ENCODE data around the gene SUPV3L1. TPM values are rescaled to one million over a fixed set of nuclear protein-coding genes. Genes with fewer than 3 reads are reported as not detected.
"Not testable (repeated sequence)": the region's sequence is repeated elsewhere in the genome, so short reads cannot be mapped to it uniquely, and the experiment has no call there.

SUPV3L1 gene
- polyA plus RNA-seq = 10 to 100 TPM; 13.6 to 37.1 (median 29.4) TPM

DNA sequence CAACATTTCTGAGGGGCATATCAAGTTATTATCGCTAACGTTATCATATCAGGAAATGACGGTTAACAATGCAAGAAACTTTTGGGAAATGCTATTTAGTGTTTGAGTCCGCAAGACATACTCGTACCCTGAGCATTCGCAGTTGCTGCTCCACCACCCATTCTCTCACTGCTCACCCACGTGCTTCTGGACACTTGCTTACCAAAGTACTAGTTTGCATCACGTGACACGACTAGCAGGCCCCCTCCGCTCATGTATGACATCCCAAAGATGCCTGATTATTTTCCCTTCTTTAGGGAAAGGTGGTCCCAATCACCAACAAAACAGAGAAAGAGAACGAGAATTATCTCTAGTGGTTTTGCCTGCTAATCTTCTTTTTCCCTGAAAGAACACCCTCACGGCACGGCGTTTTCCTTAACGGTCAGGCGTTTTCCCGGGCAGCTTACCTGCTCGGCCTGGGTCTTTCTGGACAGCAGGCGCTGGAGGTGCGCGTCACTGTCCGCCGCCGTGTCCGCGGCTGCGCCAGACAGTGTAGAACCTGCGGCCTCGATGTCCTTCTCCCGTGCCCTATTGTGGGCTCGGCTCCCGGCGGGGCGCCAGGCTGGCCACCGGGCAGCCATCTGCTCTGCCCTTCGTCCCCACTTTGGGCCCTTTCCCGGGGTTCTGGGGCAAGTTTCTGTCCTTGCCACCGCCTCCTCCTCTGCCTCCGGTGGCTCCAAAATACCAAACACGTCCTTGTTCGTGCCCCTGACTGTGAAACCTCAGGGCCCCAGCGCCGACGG lies at the start of gene SUPV3L1:
Gene SUPV3L1 (plus strand): TSS at position 492 of the 782 bp plus-strand sequence. CDS start 58 bp downstream, at position 550.
- 0 to 1% (median 0%) methylated on average over 44 of the region's 44 CpGs for WGBS, 3 donors
- no peak within 1 kb of the TSS for H3K27ac ChIP-seq (ENCODE audit: low read depth, low read length)

DNA sequence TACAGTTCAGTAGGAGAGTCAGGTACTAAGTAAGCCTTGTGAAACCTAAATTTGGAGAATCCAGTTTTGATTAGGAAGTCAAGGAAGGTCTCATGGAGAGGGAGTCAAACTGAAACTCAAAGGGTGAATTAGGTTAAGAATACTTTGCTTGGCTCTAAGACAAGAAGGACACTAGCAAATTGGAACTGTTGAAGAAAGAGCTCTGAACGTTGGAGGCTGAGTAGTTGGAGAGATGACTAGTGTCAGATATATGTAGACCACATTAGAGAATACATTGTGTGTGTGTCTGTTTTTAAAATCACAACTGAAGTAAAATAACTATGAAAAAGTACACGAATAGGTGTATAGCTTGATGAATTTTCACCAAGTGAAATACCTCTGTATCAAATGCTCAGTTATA lies 49.8 kb upstream of the SUPV3L1 start:
- 51 to 56% (median 54%) methylated on average over 2 of the region's 2 CpGs for WGBS, 3 donors
- H3K27ac ChIP-seq (ENCODE audit: low read depth, low read length) = no peak overlapping the region

DNA sequence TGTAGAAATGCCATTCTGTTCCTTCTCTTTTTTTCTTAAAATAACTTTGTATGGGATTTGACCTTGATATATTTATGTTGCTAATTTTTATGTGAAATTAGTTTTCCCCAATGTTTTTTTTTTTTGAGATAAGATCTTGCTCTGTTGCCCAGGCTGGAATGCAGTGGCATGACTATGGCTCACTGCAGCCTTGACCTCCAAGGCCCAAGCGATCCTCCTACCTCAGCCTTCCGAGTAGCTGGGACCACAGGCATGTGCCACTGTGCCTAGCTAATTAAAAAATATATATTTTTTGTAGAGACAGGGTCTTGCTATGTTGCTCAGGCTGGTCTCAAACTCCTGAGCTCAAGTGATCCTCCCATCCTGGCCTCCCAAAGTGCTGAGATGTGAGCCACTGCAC lies 40.1 kb upstream of the SUPV3L1 start:
- 88 to 96% (median 94%) methylated on average over 2 of the region's 2 CpGs for WGBS, 3 donors
- no peak overlapping the region for H3K27ac ChIP-seq (ENCODE audit: low read depth, low read length)

DNA sequence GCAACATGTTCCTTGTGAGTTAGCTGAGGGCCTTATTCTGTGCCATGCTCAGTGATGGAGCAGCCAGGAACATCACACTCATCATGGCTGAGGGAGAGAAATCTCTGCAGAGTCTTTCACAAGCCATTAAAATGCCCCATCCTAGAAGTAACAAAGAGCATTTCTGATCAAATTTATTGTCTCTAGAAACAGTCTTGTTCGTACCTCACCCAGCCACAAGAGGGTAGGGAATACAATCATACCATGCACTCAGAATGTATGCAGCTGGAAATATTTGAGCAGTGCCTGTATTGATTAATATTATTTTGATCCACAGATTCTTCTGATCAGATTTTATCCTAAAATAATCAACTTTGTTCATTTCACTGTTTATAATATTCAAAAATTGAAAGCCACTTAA lies 38.7 kb upstream of the SUPV3L1 start:
- 70 to 84% (median 71%) methylated on average over 1 of the region's 1 CpG for WGBS, 3 donors
- H3K27ac ChIP-seq (ENCODE audit: low read depth, low read length) = no peak overlapping the region

DNA sequence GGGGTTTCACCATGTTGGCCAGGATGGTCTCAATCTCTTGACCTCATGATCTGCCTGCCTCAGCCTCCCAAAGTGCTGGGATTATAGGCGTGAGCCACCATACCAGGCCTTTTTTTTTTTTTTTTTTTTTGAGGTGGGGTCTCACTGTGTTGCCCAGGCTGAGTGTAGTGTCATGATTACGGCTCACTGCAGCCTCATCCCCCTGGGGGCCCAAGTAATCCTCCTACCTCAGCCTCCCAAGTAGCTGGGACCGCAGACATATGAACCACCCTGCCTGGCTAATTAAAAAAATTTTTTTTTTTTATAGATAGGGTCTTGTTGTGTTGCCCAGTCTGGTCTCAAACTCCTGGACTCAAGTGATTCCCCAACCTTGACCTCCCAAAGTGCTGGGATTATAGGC lies 38.0 kb upstream of the SUPV3L1 start:
- not testable (repeated sequence) for H3K27ac ChIP-seq (ENCODE audit: low read depth, low read length)
- 94 to 98% (median 95%) methylated on average over 3 of the region's 3 CpGs for WGBS, 3 donors

DNA sequence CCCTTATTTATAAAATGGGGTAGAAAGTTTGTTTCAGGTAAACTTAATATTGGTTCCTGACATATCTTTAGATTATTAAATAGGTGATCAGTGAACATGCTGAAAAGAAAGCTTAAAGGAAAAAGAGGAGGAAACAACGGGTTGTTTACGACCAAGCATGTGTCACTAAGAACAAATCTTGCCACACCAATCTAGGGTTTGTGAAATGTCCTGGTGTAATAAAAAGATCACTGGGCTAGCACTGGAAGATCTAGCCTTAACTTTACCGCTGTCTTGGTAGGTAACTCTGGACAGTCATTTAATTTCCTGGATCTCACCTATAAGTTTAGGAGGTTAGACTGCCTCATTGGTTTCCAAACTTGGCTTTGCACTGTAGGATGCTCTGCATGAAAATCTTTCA lies 37.1 kb upstream of the SUPV3L1 start:
- no peak overlapping the region for H3K27ac ChIP-seq (ENCODE audit: low read depth, low read length)
- WGBS, 3 donors = 46 to 80% (median 49%) methylated on average over 3 of the region's 3 CpGs

DNA sequence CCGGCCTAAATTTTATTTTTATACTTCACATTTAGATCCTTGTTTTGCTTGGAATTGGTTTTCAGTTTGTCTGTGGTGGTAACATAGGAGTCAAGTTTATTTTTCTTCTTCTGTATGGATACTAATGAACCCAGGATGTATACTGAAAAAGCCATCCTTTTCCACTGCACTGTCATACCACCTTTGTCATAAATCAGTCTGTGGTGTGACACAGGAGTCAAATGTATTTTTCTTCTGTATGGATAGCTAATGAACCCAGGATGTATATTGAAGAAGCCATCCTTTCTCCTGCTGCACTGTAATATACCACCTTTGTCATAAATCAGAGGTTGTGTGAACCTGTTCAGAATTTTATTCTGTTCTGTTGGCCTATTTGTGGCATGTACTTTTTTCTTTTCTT lies 34.7 kb upstream of the SUPV3L1 start:
- no peak overlapping the region for H3K27ac ChIP-seq (ENCODE audit: low read depth, low read length)
- WGBS, 3 donors = 93 to 100% (median 98%) methylated on average over 1 of the region's 1 CpG

DNA sequence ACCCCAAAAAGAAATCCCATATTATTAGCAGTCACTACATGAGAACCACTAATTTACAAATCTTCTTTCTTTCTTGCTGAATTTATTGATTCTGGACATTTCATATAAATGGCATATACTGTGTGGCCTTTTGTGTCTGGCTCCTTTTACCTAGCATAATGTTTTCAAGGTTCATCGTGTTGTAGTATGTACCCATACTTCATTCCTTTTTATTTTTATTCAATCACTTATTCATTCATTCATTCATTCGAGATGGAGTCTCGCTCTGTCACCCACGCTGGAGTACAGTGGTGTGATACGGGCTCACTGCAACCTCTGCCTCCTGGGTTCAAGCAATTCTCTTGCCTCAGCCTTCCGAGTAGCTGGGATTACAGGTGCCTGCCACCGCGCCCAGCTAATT lies 34.2 kb upstream of the SUPV3L1 start:
- H3K27ac ChIP-seq (ENCODE audit: low read depth, low read length) = no peak overlapping the region
- 93 to 98% (median 98%) methylated on average over 8 of the region's 8 CpGs for WGBS, 3 donors

DNA sequence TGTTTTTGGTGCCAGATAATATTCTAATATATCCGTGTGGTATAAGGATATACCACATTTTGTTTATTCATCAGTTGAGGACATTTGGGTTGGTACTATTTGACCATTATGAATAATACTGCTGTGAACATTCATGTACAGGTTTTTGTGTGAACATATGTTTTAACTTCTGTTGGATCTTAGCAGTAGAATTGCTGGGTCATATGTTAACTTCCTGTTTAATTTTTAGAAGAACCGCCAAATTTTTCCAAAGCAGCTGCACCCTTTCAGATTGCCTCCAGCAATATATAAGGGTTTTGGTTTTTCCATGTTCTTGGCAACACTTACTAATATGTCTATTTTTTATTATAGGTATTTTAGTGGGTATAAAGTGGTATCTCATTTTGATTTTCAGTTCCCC lies 33.3 kb upstream of the SUPV3L1 start:
- WGBS, 3 donors = 28 to 60% (median 32%) methylated on average over 2 of the region's 2 CpGs
- H3K27ac ChIP-seq (ENCODE audit: low read depth, low read length) = no peak overlapping the region

DNA sequence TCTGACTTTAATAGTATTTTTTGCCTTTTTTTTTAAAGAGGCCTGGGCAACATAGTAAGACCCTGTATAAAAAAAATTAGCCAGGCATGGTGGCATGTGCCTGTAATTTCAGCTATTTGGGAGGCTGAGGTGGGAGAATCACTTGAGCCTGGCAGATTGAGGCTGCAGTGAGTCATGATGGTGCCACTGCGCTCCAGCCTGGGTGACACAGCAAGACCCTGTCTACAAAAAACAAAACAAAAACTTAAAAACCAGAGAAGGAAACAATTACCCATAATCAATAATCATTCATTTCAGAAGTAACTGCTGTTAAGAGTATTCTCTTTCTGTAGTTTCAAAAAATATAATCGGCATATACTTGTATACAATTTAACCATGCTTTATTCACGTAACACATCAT lies 28.1 kb upstream of the SUPV3L1 start:
- WGBS, 3 donors = 96 to 98% (median 97%) methylated on average over 3 of the region's 3 CpGs

DNA sequence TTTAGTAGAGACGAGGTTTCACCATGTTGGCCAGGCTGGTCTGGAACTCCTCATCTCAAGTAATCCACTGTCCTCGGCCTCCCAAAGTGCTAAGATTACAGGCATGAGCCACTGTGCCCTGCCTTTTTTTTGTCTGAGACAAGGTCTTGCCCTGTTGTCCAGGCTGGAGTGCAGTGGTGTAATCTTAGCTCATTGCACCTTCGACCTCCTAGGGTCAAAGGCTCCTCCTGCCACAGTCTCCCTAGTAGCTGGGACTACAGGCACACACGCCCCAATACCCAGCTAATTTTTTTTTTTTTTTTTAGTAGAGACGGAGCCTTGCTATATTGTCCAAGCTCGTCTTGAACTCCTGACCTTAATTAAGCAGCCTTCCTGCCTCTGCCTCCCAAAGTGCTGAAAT lies 26.8 kb upstream of the SUPV3L1 start:
- no peak overlapping the region for H3K27ac ChIP-seq (ENCODE audit: low read depth, low read length)
- WGBS, 3 donors = 85 to 94% (median 86%) methylated on average over 6 of the region's 6 CpGs

More for the DNA sequence above, 28.1 kb upstream of the SUPV3L1 start:
- no peak overlapping the region for H3K27ac ChIP-seq (ENCODE audit: low read depth, low read length)

DNA sequence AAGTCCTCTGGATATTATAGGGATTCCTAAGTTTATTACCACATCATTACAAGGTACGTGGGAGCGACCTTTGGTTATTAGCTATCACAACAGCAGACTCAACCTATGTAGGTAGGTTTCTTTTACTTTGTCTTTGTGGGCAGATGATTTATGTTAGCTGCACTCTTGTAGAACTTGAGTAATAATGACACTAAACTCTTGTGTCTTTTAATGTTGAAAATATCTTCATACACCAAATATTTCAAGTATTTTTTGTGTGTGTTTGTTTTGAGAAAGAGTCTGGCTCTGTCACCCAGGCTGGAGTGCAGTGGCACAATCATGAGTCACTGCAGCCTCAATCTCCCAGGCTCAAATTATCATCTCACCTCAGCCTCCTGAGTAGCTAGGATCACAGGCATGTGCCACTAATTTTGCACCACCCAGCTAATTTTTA lies 19.2 kb upstream of the SUPV3L1 start:
- WGBS, 3 donors = 93 to 99% (median 98%) methylated on average over 2 of the region's 2 CpGs
- no peak overlapping the region for H3K27ac ChIP-seq (ENCODE audit: low read depth, low read length)

DNA sequence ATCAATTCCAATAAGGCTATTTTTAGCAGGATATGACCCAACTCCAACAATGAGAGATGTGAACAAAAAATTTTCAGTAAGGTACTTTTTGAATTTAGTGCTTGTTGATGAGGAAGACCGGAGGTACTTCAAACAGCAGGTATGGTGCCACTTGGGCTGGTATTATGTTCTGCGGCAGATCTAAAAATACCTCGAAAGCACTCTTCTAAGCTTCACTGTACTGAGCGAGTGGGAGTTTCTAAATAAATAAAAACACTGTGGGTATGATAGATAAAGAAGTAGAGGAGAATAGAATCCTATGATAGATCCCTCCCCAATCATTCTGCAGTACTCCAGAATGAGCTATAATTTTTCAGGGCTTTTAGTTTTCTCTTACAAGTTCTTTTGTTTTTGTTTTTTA lies 11.5 kb upstream of the SUPV3L1 start:
- H3K27ac ChIP-seq (ENCODE audit: low read depth, low read length) = no peak overlapping the region
- 92 to 100% (median 94%) methylated on average over 4 of the region's 4 CpGs for WGBS, 3 donors

DNA sequence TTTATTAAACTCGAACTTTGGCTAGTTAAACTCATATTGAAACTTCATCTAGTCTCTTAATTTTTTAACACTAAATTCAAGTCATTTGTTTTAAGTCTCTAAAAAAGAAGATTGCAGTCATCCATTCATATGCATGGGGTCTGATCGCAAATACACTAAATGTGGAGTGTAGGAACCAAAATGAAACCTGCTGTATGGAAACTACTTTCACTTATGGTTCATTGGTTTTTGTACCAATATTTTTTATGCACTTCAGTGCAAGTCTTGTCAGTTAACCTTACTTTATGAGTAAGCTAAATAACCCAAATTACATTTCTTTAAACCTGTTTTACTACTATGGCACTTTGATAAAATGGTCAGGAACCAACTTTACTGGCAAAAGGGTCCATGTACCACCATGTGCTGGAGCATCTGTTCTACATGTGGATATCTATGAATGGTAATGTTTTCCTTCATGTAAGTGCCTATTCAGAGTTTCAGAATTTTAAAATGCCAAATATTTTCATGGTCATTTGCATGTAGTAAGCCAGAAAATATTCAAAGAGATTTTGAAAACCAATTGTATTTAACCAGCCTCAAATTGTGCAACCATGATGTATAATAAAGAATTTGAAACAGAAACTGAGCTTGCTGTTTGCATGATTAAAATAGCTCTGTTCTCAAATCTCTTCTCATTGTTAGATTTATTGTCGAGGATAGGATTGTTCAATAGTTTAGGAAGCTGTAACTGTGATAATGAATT lies 7.6 kb upstream of the SUPV3L1 start:
- H3K27ac ChIP-seq (ENCODE audit: low read depth, low read length) = no peak overlapping the region
- 88 to 93% (median 92%) methylated on average over 3 of the region's 3 CpGs for WGBS, 3 donors

DNA sequence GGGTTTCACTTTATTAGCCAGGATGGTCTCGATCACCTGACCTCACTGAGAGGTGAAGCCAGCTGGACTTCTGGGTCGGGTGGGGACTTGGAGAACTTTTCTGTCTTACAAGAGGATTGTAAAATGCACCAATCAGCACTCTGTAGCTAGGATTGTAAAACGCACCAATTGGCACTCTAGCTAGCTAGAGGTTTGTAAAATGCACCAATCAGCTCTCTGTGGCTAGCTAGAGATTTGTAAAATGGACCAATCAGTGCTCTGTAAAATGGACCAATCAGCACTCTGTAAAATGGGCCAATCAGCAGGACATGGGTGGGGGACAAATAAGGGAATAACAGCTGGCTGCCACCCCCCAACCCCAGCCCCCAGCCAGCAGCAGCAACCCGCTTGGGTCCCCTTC lies 4.7 kb upstream of the SUPV3L1 start:
- WGBS, 3 donors = 70 to 92% (median 89%) methylated on average over 4 of the region's 4 CpGs
- H3K27ac ChIP-seq (ENCODE audit: low read depth, low read length) = not testable (repeated sequence)

DNA sequence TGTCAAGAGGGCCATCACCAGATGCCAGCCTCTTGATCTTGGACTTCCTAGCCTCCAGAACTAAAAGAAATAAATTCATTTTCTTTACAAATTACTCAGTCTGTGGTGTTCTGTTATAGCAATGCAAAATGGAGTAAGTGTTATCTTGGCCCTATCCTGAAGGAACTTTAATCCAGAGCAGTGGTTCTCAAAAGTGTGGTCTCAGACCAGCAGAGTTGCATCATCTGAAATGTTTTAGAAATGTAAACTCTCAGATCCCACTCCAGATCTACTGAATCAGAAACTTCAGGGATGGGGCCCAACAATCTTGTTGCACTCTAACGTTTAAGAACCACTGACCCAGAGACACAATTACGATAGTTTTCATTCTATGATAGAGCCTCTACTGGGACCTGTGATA lies 3.2 kb upstream of the SUPV3L1 start:
- WGBS, 3 donors = 70 to 88% (median 84%) methylated on average over 2 of the region's 2 CpGs

DNA sequence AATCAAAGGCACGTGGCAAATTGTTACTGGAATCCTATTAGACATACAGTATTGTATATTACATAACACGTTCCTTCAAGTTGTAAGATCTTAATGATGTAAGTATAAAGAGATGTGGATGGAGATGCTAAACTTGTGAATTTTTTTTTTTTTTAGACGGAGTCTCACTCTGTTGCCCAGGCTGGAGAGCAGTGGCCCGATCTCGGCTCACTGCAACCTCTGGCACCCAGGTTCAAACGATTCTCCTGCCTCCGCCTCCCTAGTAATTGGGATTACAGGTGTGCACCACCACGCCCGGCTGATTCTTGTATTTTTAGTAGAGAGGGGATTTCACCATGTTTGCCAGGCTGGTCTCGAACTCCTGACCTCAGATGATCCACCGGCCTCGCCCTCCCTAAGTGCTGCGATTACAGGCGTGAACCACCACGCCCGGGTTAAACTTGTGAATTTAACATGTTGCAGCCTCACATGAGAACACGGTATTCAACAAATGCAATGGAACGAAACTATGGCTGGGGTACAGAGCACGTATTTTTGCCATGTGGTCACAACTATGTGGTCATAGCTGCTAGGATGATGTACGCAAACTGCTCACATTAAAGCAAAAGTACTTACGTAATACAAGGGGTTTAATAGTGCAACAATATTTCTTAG lies 818 bp upstream of the SUPV3L1 start:
- 32 to 34% (median 34%) methylated on average over 21 of the region's 21 CpGs for WGBS, 3 donors
- H3K27ac ChIP-seq (ENCODE audit: low read depth, low read length) = no peak overlapping the region

More for the DNA sequence above, 3.2 kb upstream of the SUPV3L1 start:
- H3K27ac ChIP-seq (ENCODE audit: low read depth, low read length) = no peak overlapping the region

DNA sequence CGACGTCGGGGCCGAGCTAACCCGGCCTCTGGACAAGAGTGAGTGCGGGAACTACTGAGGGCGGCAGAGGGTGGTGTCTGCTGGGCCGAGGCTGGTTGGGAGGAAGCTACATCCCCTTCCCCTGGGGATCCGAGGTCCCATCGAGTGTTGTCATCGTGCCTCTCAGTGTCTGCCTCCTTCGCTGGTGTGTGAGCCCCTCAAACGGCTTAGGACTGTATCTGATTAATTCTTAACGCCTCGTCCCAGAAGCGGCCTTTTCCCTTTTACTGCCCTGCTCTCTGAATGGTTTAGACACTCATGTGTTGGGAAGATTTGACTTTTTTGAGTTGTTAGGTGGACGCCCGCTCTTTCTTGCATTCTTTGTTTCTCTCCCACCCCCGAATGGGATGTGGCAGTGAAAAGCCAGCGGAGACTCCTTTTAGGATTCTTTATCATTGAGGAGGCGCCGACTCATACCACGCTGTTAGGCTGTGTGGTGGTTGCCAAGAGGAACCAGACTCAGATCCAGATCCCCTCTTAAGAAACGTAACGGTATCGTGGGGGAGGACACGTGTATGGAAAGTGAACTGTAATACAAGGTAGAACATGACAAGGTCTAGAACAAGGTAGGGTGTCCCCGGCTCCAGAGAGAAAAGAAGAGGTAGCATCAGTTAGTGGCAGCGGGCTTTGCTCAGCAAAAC lies 631 bp downstream of the SUPV3L1 start:
- WGBS, 3 donors = 3 to 4% (median 3%) methylated on average over 29 of the region's 29 CpGs
- H3K27ac ChIP-seq (ENCODE audit: low read depth, low read length) = no peak overlapping the region

DNA sequence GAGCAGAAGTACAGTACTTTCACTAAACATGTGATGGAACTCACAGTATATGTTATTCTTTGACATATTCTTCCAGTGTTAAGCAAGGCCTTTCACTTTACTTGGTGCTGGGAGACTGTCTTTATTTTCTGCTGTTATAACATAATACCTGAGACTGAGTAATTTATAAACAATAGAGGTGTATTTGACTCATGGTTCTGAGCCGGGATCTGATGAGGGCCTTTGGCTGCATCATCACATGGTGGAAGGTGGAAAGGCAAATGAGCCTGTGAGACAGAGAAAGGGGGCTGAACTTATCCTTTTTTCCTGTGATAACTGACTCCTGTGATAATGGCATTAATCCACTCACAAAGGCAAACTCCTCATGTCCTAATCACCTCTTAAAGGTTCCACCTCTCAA lies 1.4 kb downstream of the SUPV3L1 start:
- H3K27ac ChIP-seq (ENCODE audit: low read depth, low read length) = no peak overlapping the region

More for the DNA sequence above, 1.4 kb downstream of the SUPV3L1 start:
- WGBS, 3 donors = 64 to 80% (median 72%) methylated on average over 1 of the region's 1 CpG

Data from adipose tissue (tissue), 3 donors.